Left ventricle myocardium inferior (tissue), 1 donor: Measurements from ENCODE around the gene CD300LD. TPM values are rescaled to one million over a fixed set of nuclear protein-coding genes. Genes with fewer than 3 reads are reported as not detected.

Experiments
- DNase-seq: peaks from one replicate; pipeline ENCODE4 v3.0.0-alpha.2; 2020
- H3K27ac ChIP-seq: fragments of 200-600 bp; replicated peaks from 2 replicates; pipeline ENCODE4 v1.8.0; 2021
- H3K27me3 ChIP-seq: fragments of 200-600 bp; 2 replicates; pipeline ENCODE4 v1.8.0; 2021; ENCODE audit warnings: low read depth
- H3K36me3 ChIP-seq: fragments of 200-600 bp; 2 replicates; pipeline ENCODE4 v1.8.0; 2021
- H3K4me1 ChIP-seq: fragments of 200-600 bp; 2 replicates; pipeline ENCODE4 v1.8.0; 2021
- H3K4me3 ChIP-seq: fragments of 200-600 bp; 2 replicates; pipeline ENCODE4 v1.8.0; 2021; ENCODE audit warnings: mild to moderate bottlenecking, moderate library complexity
- H3K9me3 ChIP-seq: fragments of 200-600 bp; replicated peaks from 2 replicates; pipeline ENCODE4 v1.8.0; 2021
- intact Hi-C: fragments of 100-400 bp; cut with micrococcal nuclease; formaldehyde crosslinking; loops from one replicate; pipeline ENCODE4 v1.11.0; 2022
- total RNA-seq: library from RNA; stranded (reverse); fragmentation: NEBNext Ultra II Directional; extraction: Animal tissue kit (Norgen Biotek cat#: 25700); gene quantifications from one replicate; pipeline ENCODE4 v1.2.1, GENCODE V29; 2021
- TF ChIP-seq, protein P1 (sequence below): fragments of 200-600 bp; IDR thresholded peaks from 2 replicates; pipeline ENCODE4 v1.8.0; 2021; ENCODE audit warnings: antibody characterized with exemption, mild to moderate bottlenecking, borderline replicate concordance
- donor health status: DM: no; HTN: yes; CAD: no; lungs with severe emphysema.

Gene CD300LD
- total RNA-seq, 1 donor from 2014 or later = not detected

- Histone ChIP-seq H3K27ac (no peak overlapping the region), H3K36me3 (no peaks in the 10 kb centered on the region), H3K4me1 (no peaks in the 10 kb centered on the region), H3K4me3 (no peak overlapping the region), H3K9me3 (no peaks in the 10 kb centered on the region), H3K27me3 (peaks cover 61% of the 10 kb centered on the region)
- TF ChIP-seq, protein P1, sequence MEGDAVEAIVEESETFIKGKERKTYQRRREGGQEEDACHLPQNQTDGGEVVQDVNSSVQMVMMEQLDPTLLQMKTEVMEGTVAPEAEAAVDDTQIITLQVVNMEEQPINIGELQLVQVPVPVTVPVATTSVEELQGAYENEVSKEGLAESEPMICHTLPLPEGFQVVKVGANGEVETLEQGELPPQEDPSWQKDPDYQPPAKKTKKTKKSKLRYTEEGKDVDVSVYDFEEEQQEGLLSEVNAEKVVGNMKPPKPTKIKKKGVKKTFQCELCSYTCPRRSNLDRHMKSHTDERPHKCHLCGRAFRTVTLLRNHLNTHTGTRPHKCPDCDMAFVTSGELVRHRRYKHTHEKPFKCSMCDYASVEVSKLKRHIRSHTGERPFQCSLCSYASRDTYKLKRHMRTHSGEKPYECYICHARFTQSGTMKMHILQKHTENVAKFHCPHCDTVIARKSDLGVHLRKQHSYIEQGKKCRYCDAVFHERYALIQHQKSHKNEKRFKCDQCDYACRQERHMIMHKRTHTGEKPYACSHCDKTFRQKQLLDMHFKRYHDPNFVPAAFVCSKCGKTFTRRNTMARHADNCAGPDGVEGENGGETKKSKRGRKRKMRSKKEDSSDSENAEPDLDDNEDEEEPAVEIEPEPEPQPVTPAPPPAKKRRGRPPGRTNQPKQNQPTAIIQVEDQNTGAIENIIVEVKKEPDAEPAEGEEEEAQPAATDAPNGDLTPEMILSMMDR = no peak
- intact Hi-C loops = no loop called here
- DNase-seq = no peak
Measured at GRCh38 chr17:74604761-74605160, 12.7 kb upstream of the CD300LD start.

GRCh38 chr17:74604200-74604599, 12.1 kb upstream of the CD300LD start:
- intact Hi-C loops = no loop called here
- H3K27me3 ChIP-seq = peaks cover 61% of the 10 kb centered on the region
- DNase-seq = no peak
- no peak overlapping the region for H3K27ac ChIP-seq
- no peaks in the 10 kb centered on the region for H3K9me3 ChIP-seq
- H3K4me1 ChIP-seq = no peaks in the 10 kb centered on the region
- TF ChIP-seq, protein P1 = no peak
- no peaks in the 10 kb centered on the region for H3K36me3 ChIP-seq
- no peak overlapping the region for H3K4me3 ChIP-seq

DNA sequence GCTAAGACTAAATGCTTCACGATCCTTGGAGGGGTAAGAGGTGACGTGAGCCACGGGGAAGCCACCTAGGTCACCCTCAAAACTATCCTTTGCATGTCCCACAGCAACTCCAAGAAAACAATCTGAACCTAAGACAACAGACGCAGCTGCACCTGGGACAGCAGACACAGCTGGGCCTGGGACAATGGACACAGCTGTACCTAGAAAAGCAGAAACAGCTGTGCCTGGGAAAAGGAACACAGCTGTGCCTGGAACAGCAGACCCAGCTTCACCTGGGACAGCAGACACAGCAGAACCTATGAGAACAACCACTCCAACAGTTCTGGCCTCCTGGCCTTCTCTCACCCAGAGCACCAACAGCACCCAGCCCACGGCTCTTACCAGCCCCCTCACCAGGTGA, 11.7 kb upstream of the CD300LD start:
- Histone ChIP-seq H3K9me3 (no peaks in the 10 kb centered on the region), H3K27me3 (peaks cover 65% of the 10 kb centered on the region), H3K36me3 (no peaks in the 10 kb centered on the region), H3K27ac (no peak overlapping the region), H3K4me1 (no peaks in the 10 kb centered on the region), H3K4me3 (no peak overlapping the region)
- TF ChIP-seq, protein P1 = no peak
- no peak for DNase-seq
- intact Hi-C loops = no loop called here

DNA sequence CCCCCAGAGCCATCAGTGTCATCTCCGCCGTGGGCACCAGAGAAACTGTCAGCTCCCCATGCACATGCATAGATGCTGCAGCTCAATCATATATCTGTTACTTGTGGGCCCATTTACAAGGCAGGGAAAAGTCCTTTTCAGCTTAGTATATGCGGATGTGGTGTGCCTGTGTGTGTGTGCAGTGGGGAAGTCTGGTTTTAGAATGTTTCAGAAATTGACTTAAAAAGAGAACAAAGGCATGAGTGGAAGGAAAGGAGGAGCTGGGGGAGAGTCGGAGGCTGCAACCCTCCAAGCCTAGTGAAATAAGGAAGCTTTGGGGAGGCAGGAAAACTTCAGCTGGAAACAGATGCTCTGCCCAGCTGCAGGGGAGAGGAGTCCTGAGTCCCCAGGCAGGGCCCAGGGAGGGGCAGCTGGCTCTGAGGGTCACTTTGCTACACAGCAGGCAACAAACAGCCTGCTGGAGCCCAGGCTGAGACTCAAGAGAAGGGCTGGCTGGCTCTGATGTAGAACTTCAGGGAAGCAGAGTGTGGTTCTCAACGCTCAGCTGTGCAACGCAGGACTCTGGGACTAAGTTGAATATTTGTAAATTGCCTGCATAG, 11.1 kb upstream of the CD300LD start:
- H3K36me3 ChIP-seq = no peaks in the 10 kb centered on the region
- no peak for DNase-seq
- H3K9me3 ChIP-seq = no peaks in the 10 kb centered on the region
- no peak overlapping the region for H3K4me3 ChIP-seq
- intact Hi-C loops = no loop called here
- H3K4me1 ChIP-seq = no peaks in the 10 kb centered on the region
- H3K27ac ChIP-seq = no peak overlapping the region
- peaks cover 71% of the 10 kb centered on the region for H3K27me3 ChIP-seq
- TF ChIP-seq, protein P1 = no peak

DNA sequence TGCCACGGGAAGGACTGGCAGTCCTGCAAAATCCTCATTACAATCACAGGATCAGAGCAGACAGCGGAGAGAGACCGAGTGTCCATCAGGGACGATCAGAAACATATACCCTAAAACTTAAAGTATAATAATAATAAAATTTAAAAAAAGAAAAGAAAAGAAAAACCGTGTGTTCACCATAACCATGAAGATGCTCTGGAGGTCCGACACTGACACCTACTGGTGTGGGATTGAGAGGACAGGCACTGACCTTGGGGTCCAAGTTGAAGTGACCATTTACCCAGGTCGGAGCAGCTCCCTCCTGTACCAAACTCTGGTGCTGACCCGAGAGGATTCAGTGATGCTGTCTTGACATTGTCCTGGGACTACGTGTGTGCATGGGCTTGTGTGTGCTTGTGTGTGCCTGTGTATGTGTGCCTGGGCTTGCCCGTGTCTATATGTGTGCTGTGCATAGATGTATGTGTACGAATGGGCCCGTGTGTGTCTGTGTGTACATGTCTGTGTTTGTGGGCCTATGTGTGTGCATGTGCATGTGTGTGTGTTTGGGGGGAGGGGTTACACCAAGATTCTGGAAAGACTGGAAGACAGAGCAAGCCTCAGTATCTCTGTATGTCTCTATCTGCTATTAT, 10.0 kb upstream of the CD300LD start:
- no peak overlapping the region for H3K4me3 ChIP-seq
- no peak overlapping the region for H3K27ac ChIP-seq
- TF ChIP-seq, protein P1 = peak; percentile 68
- H3K27me3 ChIP-seq = peaks cover 75% of the 10 kb centered on the region
- H3K9me3 ChIP-seq = no peaks in the 10 kb centered on the region
- H3K4me1 ChIP-seq = no peaks in the 10 kb centered on the region
- DNase-seq = no peak
- intact Hi-C loops = no loop called here
- H3K36me3 ChIP-seq = no peaks in the 10 kb centered on the region
